Retinal pigment epithelial cell (primary cell): ENCODE results near the gene TMC4.
A peak's percentile ranks its signal among the peaks of the same experiment; 100 is the strongest.
"Not testable (repeated sequence)": the region's sequence is repeated elsewhere in the genome, so short reads cannot be mapped to it uniquely, and the experiment has no call there.

ENCODE experiments used
- DNase-seq: peaks from one replicate; pipeline ENCODE4 v3.0.0-alpha.2; 2010; ENCODE audit warnings: low read depth
- H3K4me3 ChIP-seq: 2 replicates; pipeline ENCODE4 v1.5.1; 2011; ENCODE audit warnings: mild to moderate bottlenecking, low read length, control low read depth, moderate library complexity
- CTCF ChIP-seq: conservative IDR thresholded peaks from 2 replicates; pipeline ENCODE4 v1.5.1; 2011; ENCODE audit warnings: low read depth, low read length, control low read depth, inconsistent platforms

The TMC4 gene

GRCh38 chr19:54172471-54173358, at the start of gene TMC4:
TSS of gene TMC4 (minus strand) at chr19:54173160. CDS start at chr19:54173117, 43 bp downstream.
- peak; percentile 13 for TF ChIP-seq CTCF
- no peak for DNase-seq
- H3K4me3 ChIP-seq, result no peak within 1 kb of the TSS

GRCh38 chr19:54221947-54222346, 49.0 kb upstream of the TMC4 start:
- DNase-seq, H3K4me3 ChIP-seq: not testable (repeated sequence)

GRCh38 chr19:54219702-54220101, 46.7 kb upstream of the TMC4 start:
- not testable (repeated sequence) for DNase-seq

GRCh38 chr19:54218960-54219661, 46.2 kb upstream of the TMC4 start:
- no peak overlapping the region for H3K4me3 ChIP-seq
- no peak for TF ChIP-seq CTCF

More at GRCh38 chr19:54219702-54220101, 46.7 kb upstream of the TMC4 start:
- H3K4me3 ChIP-seq, result not testable (repeated sequence)

GRCh38 chr19:54218259-54218658, 45.3 kb upstream of the TMC4 start:
- H3K4me3 ChIP-seq, result no peak overlapping the region
- DNase-seq, result no peak
- no peak for TF ChIP-seq CTCF

More at GRCh38 chr19:54218960-54219661, 46.2 kb upstream of the TMC4 start:
- no peak for DNase-seq

- not testable (repeated sequence) for DNase-seq
These were observed 44.7 kb upstream of the TMC4 start for GRCh38 chr19:54217517-54218247.

GRCh38 chr19:54216869-54217268, 43.9 kb upstream of the TMC4 start:
- DNase-seq, result no peak
- no peak for TF ChIP-seq CTCF
- H3K4me3 ChIP-seq, result no peak overlapping the region

More at GRCh38 chr19:54217517-54218247, 44.7 kb upstream of the TMC4 start:
- not testable (repeated sequence) for H3K4me3 ChIP-seq

- DNase-seq, result not testable (repeated sequence)
These were observed 41.8 kb upstream of the TMC4 start for GRCh38 chr19:54214734-54215133.

GRCh38 chr19:54214217-54214616, 41.3 kb upstream of the TMC4 start:
- H3K4me3 ChIP-seq, DNase-seq: not testable (repeated sequence)

More at GRCh38 chr19:54214734-54215133, 41.8 kb upstream of the TMC4 start:
- not testable (repeated sequence) for H3K4me3 ChIP-seq
